Activated naive CD8-positive, alpha-beta T cell treated with anti-CD3 and anti-CD28 coated beads, Interleukin-2, amount 50 U/mL, for 16 hours (primary cell): Measurements from ENCODE around the gene GPX4.
A peak's percentile ranks its signal among the peaks of the same experiment; 100 is the strongest.

Experiments used
- DNase-seq: peaks from one replicate; pipeline ENCODE4 v3.0.0-alpha.2; 2020; ENCODE audit warnings: low read depth, low spot score

Gene GPX4

DNA sequence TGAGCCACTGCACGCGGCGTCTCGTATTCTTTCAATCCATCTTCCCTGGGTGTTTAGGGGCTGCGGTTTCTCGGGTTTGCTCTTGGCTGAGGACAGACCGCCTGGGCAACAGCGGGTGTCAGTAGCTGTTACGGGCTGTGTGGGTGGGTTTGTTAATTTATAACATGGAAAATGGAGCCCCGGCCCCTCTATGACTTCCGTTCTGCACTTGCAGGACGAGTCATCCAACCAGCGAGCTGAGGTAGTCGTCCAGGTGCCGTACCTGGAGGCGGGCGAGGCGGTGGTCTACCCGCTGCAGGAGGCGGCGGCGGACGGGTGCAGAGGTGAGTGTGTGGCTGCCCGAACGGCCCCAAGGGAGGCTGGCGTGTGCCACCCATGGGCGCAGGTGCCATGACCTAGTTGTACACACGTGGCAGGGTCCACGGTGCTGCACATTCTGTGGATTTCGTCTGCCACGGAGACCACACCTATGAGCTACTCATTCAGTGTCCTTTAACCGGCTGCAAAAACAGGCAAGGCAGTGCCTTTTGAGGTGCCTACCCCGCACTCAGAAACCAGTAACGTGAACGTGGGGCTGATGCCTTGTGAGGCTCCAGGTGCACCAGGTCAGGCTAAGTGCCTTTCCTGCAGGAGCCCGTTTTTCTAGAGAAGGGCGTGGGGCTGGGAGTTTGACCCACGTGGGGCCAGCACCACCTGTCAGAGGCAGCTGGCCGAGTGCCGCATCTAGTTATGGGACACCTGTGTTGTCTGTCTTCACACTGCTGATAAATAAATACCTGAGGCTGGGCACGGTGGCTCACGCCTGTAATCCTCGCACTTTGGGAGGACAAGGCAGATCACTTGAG, 19.5 kb upstream of the GPX4 start:
- no peak for DNase-seq

DNA sequence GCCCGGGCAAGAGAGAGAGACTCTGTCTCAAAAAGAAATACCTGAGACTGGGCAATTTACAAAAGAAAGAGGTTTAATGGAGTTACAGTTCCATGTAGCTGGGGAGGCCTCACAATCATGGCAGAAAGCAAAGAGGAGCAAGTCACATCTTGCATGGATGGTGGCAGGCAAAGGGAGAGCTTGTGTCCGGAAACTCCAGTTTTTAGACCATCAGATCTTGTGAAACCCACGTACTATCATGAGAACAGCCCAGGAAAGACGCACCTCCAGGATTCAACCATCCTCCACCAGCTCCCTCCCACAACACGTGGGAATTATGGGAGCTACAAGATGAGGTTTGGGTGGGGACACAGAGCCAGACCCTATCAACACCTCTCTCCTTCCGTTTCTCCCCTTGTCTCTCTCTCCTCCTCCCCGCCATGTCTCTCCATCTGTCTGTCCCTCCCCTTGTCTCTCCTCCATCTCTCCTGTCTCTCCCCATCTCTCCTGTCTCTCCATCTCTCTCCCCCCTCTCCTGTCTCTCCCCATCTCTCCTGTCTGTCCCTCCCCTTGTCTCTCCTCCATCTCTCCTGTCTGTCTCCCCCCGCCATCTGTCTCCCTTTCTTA, 18.6 kb upstream of the GPX4 start:
- DNase-seq, result no peak

DNA sequence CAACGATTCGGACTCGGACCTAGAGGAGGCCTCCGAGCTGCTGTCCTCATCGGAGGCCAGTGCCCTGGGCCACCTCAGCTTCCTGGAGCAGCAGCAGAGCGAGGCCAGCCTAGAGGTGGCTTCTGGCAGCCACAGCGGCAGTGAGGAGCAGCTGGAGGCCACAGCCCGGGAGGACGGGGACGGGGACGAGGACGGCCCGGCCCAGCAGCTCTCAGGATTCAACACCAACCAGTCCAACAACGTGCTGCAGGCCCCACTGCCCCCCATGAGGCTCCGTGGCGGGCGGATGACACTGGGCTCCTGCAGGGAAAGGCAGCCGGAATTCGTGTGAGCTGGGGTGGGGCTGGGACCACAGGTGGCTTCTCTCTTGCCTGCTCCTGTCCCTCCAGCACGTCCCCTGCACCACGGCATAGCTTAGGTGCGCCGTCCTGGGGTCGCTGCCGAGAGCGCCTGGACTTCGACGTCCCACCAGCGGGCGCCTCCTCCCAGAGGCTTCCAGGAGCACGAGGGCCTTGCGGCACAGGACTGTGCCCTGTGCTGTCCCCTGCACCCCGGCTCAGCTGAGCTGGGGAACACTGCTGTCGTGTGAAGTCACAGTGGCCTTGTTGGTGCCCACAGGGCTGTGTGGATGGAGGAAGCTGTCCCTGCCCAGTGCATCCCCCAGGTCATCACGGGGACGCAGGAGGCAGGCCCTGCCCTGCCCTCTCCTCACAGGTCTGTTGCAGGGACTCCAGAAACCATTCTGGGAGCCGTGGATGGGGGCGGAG, 17.9 kb upstream of the GPX4 start:
- no peak for DNase-seq

DNA sequence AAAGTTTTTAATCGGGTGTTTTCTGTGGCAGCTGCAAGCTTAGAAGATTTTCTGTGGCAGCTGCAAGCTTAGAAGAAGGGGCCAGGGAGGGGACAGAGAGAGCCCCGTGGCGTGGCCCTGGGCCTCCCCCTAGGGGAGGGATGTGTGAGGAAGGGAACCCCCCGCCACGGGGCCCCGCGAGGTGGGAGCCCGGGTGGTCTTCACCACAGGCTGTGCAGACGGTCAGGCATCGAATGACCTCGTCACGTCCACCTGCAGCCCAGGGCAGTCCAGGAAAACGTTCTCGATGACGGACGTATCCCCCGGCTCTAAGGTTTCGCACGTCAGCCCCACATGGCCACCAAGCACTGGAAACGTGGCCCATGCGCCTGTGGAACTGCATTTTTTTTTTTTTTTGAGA, 17.2 kb upstream of the GPX4 start:
- DNase-seq, result no peak

DNA sequence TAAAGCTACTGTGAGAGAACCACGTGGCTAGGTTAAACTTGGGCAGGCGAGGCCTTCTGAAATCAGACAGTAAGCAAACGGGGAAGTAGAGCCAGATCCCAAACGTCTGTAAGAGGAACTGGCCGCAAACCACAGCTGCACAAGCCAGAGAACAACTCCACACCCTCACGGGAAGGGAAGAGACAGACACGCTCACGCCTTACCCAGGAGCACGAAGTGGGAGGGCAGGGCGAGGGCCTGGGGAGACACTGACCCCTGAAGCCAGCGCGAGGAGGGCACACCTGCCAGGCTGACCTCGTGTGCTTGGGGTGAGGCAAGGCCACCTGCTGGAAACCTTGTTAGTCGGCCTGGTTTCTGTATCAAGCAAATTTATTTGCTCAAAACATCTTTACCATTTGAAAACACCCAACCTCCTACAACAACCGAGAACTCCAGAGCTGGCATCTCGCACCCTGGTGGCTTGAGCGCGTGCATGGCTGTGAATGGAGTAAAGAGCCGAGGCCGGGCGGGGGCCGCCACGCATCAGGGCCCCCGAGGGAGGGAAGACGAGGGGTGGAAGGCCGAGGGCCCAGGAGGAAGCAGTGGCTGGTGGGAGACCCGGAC, 15.9 kb upstream of the GPX4 start:
- no peak for DNase-seq

DNA sequence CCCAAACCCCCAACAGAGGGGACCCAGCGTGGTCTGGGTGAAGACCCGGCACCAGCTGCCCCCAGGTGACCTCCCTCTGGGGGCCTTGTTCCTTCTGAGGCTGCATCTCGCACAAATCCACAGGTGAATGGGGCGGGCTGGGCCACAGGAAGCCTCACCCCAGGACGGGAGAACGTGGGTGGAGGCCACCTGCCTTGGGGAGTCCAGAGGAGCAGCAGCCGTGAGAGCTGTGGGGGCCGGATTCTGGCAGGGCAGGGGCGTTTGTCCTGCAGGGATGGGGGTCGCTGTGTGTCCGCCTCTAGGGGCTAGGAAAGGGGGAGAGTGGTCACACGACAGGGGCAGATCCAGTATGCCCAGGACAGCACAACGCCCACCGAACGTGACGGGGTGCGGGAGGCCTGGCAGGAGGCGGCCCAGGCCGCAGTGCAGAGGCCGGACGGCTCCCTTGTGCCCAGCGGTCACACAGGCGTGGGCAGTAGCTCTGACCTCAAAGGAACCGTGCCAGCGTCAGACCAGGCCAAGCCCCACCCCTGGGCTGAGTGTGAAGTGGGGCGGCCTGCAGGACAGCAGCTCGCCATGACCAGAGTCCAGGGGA, 15.3 kb upstream of the GPX4 start:
- no peak for DNase-seq

DNA sequence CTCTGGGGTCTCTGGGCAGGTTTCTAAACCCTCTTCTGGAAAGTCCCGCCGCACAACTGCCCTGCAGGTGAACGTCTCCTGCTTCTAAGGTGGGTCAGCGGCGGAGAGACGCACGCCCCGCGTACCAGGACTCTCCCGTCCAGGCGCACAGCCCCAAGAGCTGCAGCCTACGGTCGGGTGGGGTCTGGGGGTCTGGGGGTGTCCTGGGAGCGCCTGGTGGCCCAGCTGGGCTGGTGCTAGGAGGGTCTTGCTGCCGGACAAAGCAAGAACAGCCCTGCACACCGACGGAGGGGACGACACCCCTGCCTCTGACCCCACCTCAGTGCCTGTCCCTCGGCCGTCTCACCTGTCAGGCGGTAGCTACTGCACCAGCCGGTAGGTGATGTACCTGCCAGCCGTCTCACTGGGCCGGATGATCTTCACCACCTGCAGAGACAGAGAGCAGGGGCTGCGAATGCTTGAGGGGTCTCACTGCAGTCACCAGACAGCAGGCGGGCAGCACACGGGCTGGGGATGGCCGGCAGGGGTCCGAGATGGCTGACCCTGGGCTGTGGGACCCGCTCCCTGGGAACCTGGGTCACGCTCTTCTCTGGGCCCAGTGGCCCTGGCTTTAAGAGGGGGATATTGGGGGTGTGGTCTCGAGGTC, 14.5 kb upstream of the GPX4 start:
- no peak for DNase-seq

DNA sequence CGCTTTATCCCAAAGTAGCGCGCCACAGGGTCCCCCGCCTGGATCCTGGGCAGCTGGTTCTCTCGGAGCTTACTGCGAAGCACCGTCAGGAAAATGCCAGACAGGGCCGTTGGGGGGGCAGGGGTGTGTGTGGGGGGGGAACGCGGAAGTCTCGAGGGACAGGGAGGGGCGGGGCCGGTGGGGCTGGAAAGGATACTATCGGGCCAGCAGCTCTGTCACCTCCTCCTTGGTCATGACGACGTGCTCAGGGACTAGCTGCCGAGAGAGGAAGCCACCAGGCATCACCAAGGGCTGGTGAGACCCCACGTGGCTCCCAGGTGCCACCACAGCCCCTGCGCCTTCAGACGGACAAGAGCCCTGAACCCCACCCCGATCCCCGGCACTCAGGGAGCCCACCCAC, 13.9 kb upstream of the GPX4 start:
- no peak for DNase-seq

DNA sequence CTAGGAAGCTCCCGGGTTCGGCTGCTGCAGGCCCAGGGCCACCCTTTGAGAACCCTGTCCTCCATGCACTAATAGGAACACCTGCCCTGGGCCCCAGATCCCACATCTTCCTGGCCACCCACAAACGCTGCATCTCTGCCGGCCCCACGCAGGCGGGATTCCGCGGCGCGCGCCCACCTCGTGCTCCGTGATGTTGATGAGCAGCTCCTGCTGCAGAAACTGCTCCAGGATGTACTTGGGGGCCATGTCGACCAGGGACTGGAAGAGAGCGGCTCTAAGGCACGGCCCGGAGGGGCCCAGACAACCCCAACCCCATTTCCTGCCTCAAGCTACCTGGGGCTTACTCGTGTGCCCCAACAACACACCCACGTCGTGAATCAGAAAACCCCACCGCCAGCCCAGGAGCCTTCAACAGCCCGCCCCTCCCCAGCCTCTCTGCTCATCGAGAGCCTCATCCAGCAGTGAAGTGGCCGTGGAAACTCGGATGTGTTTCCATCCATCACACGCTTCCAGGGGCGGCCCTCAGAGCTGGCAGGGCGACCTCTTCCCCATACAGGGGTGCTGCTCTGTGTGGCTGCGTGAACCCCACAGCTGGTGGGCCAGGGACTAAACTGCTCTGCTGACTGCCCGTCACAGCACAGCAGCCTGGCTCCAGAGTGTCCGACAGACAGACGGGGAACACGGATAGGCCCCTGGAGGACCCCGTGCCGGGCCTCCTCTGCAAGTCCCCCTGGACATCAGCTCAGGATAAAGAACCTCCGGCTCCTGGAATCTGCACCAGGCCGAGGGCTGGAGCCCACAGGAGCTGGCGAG, 12.9 kb upstream of the GPX4 start:
- DNase-seq, result no peak

DNA sequence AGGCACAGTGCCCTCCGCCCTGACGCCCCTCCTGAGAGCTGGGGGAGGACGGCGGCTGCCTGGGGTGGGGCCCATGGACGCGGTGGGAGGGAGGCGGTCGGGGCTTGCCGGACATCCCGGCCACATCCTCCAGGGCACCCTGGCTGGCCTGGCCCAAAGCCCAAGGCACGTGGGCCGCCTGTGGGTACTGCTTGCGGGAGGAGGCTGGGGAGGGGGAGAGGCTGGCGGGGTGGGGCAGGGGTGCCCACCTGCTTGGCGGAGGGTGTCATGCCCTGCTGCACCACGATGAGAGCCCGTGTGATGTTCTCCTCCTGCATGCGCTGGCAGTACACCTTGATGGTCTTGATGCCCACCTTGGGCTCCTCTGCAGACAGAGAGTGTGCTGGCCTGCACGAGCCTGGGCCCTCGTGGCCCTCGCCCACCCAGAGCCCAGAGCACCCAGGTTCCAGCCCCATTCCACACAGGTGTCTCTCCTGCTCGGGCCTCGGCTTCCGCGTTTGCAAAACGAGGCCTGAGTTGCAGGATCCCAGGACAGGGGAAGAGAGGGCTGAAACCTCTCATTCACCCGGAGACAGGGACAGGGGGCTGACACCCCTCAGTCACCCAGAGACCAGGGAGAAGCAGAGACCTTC, 12.1 kb upstream of the GPX4 start:
- no peak for DNase-seq

DNA sequence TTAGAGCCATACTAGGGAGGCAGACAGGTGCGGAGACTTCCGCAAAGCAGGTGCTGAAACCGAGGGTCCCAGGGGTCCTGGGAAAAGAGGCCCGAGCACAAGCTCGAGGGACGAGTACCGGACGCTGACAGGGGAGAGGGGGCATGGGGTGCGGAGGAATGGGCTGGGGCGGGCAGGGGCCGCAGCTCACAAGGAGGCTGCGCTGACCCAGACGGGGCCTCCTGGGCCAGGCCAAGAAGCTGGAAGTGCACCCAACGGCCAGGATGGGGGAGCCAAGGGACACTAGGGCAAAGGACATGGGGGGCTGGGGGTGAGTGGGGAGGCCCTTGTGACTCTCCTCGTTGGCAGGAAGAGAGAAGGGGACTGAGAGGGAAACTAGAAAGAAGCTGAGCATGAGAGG, 10.5 kb upstream of the GPX4 start:
- DNase-seq, result no peak

DNA sequence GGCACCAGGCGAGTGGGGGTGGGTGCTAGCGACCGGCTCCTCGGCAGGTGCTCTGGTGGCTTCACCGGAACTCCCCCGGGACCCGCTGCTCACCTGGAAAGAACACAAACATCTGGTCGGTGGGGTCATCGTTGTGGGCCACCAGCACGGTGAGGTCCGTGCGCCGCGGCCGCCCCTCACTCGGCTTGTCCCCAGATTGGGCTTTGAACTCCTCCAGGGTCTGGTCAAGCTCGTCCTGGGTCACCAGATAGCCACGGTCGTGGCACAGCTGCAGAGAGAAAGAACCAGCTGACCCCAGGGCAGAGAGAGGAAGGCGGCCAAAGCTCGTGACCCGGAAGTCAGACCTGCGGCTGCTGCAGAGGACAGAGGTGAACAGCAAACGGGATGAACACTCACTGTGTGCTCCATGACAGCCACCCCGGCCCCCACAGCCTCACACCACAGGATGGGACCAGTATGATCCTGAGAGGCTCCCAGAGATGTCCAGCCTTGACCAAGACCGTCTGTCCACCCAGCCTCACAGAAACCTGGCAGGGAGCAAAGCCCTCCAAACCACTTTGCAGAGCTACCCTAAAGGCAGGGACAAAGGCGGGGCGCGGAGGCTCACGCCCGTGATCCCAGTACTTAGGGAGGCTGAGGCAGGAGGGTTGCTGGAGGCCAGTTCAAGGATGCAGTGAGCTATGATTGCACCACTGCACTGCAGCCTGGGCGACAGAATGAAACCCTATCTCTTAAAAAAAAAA, 9.8 kb upstream of the GPX4 start:
- DNase-seq, result no peak

DNA sequence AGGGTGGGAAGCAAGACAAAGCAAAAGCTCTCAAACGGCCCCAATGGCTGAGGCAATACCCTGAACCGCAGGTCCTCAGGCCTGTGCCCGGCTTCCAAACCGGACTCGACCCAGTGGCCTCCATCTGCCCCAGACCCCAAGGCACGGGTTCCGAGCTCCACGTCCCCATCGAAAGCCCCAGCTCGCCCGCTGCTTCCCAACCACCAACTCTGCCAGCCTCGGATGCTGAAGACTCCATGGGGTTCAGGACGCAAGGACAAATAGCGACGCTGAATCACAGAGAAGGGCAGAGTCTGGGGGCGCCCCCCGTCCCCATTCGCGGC, 9.2 kb upstream of the GPX4 start:
- DNase-seq, result no peak

DNA sequence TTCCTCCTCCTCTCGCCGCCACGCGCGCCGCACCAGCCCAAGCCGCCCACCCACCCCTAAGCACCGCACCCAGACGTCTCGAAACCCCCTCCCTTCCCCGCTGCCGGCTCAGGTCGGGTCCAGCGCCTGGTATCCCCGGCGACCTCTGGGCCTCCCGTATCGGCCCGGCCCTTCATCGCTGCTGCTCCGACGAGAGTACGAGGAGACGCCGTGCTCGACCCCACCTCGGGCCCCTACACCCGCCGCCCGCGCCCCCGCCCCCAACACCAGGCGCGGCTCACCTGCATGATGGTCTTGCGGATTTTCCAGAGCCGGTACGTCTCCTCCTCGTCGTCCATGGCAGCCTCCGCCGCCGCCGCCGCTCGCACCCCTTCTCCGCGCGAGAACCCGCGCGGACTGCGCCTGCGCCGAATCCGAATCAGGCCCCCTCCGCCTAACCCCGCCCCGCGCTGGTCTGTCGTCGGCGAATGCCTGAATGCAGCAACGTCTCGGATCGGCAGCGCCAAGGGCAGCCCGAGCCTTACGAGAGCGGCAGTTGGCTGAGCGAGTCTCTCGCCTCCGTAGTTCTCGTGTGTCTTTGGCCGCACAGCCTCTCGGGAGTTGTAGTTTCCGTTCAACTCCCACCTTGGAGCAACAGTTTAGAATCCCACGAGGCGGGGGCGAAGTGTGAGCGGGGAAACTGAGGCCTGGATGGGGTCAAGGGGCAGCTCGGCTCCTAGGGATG, 8.7 kb upstream of the GPX4 start, which contains the start of gene POLR2E:
Gene POLR2E (minus strand): TSS at position 398 of the 724 bp plus-strand sequence. CDS start 60 bp downstream, at position 338.
- peak; percentile 90 for DNase-seq

DNA sequence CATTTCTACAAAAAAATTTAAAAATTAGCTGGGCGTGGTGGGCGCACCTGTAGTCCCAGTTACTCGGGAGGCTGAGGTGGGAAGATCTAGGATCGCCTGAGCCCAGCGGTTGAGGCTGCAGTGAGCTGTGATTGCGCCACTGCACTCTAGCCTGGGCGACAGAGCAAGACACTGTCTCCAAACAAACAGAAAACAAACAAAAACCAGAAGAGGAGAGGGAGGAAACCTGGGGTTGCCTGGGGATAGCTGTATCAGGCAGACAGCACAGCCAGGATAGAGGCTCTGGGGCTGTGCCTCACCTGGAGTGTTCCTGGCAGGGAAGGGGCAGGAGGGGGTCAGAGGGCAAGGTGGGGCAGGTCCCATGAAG, 6.0 kb upstream of the GPX4 start:
- no peak for DNase-seq

DNA sequence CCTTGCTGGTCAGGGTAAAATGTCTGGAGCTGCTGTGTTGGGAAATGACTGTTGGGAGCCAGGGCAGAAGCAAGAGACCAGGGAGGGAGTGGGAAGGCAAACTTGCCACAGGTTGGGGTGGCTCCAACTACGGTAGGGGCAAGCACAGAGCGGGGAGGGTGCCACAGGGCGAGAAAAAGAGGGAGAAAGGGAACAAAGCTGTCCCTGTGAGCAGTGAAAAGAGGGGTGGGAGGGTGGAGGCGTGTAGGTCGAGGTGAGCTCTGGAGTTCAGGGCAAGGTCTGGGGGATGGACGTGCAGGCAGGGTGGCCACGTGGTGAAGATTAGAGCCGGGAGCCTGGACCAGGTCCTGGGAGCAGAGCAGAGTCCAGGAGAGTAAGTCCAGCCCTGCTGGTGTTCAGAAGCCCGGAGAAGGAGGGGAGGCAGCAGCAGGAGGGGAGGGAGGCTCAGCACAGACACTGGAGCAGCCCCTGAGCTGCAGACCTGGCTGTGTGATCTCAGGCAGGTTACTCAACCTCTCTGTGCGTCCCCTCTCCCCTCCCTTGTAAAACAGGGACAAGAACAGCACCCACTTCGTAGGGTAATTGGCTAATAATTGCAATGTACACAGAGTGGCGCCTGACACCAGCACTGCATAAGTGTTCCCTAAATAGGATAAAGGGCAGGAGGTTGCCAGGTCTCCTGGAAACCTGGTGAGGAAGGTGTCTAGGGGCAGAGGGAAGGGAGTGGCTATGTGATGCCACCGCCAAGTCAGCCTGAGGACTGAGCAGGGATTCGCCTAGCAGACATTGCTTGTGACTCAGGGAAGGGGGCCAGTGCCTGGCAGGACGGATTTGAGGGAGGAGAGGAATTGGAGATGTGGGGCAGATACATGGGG, 5.4 kb upstream of the GPX4 start:
- DNase-seq, result no peak

DNA sequence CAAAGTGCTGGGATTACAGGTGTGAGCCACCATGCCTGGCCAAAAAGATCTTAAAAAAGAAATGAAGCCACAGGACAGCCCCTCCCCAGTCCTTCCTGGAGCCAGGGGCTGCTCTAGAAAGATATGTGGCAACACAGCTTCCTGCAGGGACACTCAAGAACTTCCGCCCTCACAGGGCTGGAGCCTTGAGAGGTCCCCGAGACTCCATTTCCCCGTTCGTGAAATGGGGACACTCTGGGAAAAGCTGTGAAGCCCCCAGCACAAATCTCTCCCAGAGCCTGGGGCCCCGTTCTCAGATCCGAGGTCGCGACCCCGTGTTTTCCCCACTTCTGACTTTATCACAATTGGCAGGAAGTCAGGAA, 2.5 kb upstream of the GPX4 start:
- no peak for DNase-seq
